ENCODE measurements around the gene FOXK2. TPM values are rescaled to one million over a fixed set of nuclear protein-coding genes. Genes with fewer than 3 reads are reported as not detected.
"Not testable (repeated sequence)": the region's sequence is repeated elsewhere in the genome, so short reads cannot be mapped to it uniquely, and the experiment has no call there.

The FOXK2 gene
- total and polyA plus RNA-seq, 8 donors: 17.7 to 27.9 (median 19.8) TPM

GRCh38 chr17:82561429-82562035 is 42.0 kb downstream of the FOXK2 start:
- WGBS, 2 donors: 86 to 92% methylated on average over 30 to 31 of the region's 31 CpGs
- peaks cover 0 to 12% (median 3%) of the 10 kb centered on the region in 3 donors for H3K4me1 ChIP-seq
- peak in 1 of 6 donors; percentile 52 for DNase-seq
- FAIRE-seq: no peak
- H3K27ac ChIP-seq: no peak overlapping the region
- H3K36me3 ChIP-seq: peaks cover 0 to 3% (median 0%) of the 10 kb centered on the region in 3 donors
- intact Hi-C loops (cut with DNase I): no loop called here
- no peak for TF ChIP-seq CTCF (IDR thresholded peaks at IDR 0.05)
- no peaks in the 10 kb centered on the region for H3K9me3 ChIP-seq
- no peaks in the 10 kb centered on the region for H3K27me3 ChIP-seq
- no peak overlapping the region for H3K4me3 ChIP-seq
- ATAC-seq: no peak

GRCh38 chr17:82562718-82563220 is 43.2 kb downstream of the FOXK2 start:
- H3K4me1 ChIP-seq: peaks cover 0 to 12% (median 3%) of the 10 kb centered on the region in 3 donors
- ATAC-seq; H3K36me3 ChIP-seq; H3K27me3 ChIP-seq; H3K27ac ChIP-seq; H3K4me3 ChIP-seq; FAIRE-seq; intact Hi-C loops (cut with DNase I); DNase-seq; H3K9me3 ChIP-seq: not testable (repeated sequence)
- WGBS, 2 donors: 82 to 89% methylated on average over 7 of the region's 7 CpGs

GRCh38 chr17:82563318-82563717 is 43.8 kb downstream of the FOXK2 start:
- Histone ChIP-seq H3K27me3 (no peaks in the 10 kb centered on the region), H3K27ac (no peak overlapping the region), H3K4me1 (peaks cover 2 to 18% (median 3%) of the 10 kb centered on the region in 3 donors), H3K4me3 (no peak overlapping the region), H3K9me3 (no peaks in the 10 kb centered on the region), H3K36me3 (peaks cover 0 to 7% (median 0%) of the 10 kb centered on the region in 3 donors)
- DNase-seq (no peak), FAIRE-seq (no peak), ATAC-seq (no peak)
- intact Hi-C loops (cut with DNase I): no loop called here
- WGBS, 2 donors: 86 to 89% methylated on average over 9 of the region's 9 CpGs
- TF ChIP-seq CTCF (IDR thresholded peaks at IDR 0.05): no peak

- H3K9me3 ChIP-seq; DNase-seq; H3K4me3 ChIP-seq; H3K27me3 ChIP-seq; ATAC-seq; FAIRE-seq; intact Hi-C loops (cut with DNase I); H3K27ac ChIP-seq; H3K36me3 ChIP-seq: not testable (repeated sequence)
- WGBS, 2 donors: 89 to 91% methylated on average over 4 of the region's 4 CpGs
- H3K4me1 ChIP-seq: peaks cover 3 to 19% (median 3%) of the 10 kb centered on the region in 3 donors
Observed at GRCh38 chr17:82563745-82564144, 44.2 kb downstream of the FOXK2 start.

GRCh38 chr17:82564241-82564640 is 44.7 kb downstream of the FOXK2 start:
- WGBS, 2 donors: 78 to 85% methylated on average over 5 of the region's 5 CpGs
- TF ChIP-seq CTCF (IDR thresholded peaks at IDR 0.05): no peak
- FAIRE-seq: no peak
- H3K27ac ChIP-seq: no peak overlapping the region
- no peak for ATAC-seq
- no peak for DNase-seq
- H3K36me3 ChIP-seq: peaks cover 0 to 7% (median 0%) of the 10 kb centered on the region in 3 donors
- intact Hi-C loops (cut with DNase I): no loop called here
- H3K4me1 ChIP-seq: peaks cover 2 to 18% (median 3%) of the 10 kb centered on the region in 3 donors
- no peak overlapping the region for H3K4me3 ChIP-seq
- no peaks in the 10 kb centered on the region for H3K9me3 ChIP-seq
- no peaks in the 10 kb centered on the region for H3K27me3 ChIP-seq

- ATAC-seq: no peak
- H3K4me1 ChIP-seq: peaks cover 0 to 6% (median 3%) of the 10 kb centered on the region in 3 donors
- H3K27ac ChIP-seq: no peak overlapping the region
Observed at GRCh38 chr17:82565551-82565950, 46.0 kb downstream of the FOXK2 start.

More at GRCh38 chr17:82565551-82565950, 46.0 kb downstream of the FOXK2 start:
- Histone ChIP-seq H3K4me3 (no peak overlapping the region), H3K36me3 (peaks cover 0 to 11% (median 0%) of the 10 kb centered on the region in 3 donors), H3K9me3 (no peaks in the 10 kb centered on the region), H3K27me3 (no peaks in the 10 kb centered on the region)
- 57 to 70% methylated on average over 1 of the region's 1 CpG for WGBS, 2 donors
- no peak for DNase-seq
- FAIRE-seq: no peak
- no peak for TF ChIP-seq CTCF (IDR thresholded peaks at IDR 0.05)
- intact Hi-C loops (cut with DNase I): no loop called here
